Muscle of arm (tissue), 12 donors: Measurements from ENCODE around the gene LMAN1L. TPM values are rescaled to one million over a fixed set of nuclear protein-coding genes. Genes with fewer than 3 reads are reported as not detected.

ENCODE experiments used
- DNase-seq: peaks from one replicate; pipeline ENCODE4 v3.0.0-alpha.2; 2013
- polyA plus RNA-seq, 12 donors: library from polyadenylated mRNA; unstranded; fragments of 120-200 nt; gene quantifications; one replicate each; pipeline ENCODE4 v1.2.1, GENCODE V29; 2013; ENCODE audit not compliant: insufficient read length in 12 of 12

The LMAN1L gene
- polyA plus RNA-seq, 12 donors = 0.19 TPM; not detected in 11

DNA sequence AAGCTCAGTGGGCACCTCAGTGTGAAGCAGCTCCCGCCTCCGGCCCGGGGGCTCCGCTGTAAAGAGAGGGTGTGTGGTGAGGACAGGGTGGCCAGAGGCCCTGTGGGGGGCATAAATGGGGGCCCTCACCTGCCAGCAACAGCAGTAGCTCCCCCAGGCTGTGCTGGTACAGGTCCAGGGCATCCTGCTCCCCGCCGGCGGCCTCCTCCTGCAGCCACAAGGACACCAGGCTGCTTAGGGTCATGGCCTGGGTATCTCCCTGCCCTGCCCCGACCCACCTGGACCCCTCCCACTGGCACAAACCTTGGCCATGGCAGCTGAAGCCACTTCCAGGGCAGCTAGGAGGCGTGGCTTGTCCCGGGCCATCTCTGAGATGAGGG lies 25.5 kb downstream of the LMAN1L start:
- DNase-seq = no peak

DNA sequence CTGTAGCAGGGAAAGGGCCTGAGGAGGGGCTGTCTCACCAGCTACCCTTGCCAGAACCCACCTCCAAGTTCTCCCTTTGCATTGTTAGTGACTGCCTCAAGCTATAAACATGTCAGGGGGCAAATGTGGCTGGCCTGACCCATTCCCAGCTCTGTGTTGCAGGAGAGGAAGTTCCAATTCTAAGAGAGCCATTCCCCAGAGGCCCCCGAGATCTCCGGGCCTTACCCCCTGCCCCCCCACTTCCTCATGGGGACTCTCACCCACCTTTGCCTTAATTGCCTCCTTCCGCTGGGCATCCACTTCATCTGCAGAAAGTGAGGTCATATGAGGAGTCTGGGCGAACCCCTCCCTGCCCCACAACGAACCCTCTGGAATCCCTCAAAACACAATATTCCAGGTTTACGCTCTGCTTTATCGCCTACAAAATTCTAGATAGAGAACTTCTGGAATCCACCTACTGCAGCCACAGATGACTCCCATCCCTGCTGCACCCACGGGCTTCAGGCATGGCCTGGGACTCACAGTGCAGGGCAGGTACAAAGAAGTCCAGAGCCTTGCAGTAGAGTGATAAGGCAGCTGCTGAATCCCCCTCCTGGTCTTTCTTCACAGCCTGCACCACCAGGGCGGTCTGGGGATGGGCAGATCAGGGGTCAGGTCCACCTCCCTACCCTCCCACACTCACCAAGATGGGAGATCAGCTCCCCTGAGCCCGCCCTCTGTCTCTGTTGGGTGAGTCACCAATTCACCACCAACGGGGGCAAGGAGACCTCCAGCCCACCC lies 26.3 kb downstream of the LMAN1L start:
- no peak for DNase-seq

DNA sequence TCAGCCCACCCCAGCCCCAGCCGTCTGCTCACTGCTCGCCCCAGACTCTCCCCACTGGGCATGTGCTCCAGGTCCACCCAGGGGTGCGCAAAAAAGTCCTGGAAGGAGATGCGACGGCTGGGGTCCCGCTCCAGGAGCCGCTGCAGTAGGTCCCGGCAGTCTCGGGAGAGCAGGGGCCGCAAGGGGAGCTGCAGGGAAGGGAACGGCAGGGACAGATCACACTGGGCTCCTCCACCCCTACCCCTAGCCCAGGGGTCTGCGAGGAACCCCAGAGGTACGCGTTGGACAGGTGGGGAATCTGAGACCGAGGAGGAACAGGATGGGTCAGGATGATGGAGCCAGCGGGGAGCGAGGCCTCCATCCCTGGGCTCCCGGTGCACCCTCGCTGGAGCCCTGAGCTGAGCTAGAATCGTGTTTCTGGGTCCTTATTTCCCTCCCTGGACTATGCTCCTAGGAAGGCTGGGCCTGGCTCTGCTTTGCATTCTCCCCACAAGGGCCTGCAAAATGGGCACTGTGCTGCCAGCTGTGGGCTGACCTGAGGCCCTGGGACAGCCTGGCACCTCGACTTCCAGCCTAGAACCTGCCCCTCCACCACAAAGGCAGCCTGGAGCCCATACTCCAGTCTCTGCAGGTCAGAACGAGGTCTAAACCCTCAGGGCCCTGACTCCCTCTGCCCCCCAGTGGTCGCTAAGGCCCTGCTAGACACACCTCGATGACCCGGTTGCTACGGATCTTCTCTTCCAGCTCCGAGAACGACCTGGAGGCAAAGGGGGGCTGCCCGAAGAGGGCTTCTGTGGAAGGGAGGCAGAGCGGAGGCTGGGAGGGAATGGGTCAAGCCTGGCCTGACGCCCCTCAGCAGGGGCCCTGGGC lies 27.1 kb downstream of the LMAN1L start:
- DNase-seq = no peak

DNA sequence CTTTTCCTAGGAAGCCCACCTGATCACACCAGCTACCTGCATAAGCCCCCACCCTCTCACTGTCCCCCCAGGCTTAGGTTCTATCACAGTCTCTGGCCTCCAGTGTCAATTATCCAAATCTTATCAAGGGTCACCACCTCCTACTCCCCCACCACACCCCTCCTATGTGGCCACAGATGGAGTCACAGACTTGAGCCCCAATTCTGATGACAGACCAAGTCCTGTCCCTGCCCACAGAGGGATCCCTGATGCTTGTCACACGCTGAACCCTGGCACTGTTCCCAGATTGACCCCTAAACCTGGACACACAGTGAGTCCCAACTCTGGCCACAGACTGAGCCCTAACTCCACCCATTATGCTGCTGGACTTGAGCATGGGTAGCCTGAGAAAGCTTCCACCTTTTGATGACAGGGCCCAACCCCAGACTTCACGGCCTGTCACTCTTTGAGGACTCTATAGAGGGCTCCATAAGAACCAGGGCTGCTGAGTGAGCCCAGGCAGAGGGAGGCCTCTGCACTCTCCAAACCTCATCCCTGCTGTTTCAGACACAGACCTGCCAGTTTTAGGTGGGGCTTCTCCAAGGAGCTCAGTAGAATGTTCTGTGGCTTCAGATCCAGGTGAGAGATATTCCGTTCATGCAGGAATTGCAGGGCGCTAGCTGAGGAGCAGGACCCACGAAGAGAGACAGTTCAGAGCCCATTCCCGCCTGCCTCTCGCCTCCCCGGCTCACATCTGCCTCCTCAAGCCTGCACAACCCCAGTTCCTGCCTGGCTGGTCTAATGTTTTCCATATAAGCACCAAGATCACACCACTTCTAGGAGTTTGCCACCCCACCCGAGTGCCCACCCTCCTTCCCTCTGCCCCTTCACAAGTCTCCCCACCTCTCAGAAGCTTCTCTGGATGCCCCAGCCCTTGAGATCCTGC lies 28.5 kb downstream of the LMAN1L start:
- no peak for DNase-seq

DNA sequence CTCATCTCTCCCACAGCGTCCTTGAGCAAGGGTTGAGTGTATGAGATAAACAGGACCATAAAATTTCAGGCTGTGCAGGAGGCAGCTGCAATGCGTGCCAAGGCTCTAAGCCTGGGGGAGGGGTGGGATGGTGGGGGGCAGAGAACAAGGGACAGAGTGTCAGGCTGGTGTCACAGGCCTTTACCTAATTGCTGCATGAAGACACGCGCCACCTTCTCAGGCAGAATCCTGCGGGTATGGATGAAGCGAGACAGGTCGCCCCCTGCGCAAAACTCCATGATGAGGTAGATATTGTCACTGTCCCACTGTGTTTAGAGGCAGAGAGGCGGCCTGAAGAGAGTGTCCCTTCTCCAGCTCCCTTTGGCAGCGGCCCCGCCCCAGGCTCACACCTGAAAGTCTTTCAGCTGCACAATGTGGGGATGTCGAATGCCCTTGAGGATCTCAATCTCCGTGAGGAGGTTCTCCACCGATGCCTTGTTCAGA lies 29.3 kb downstream of the LMAN1L start:
- no peak for DNase-seq

DNA sequence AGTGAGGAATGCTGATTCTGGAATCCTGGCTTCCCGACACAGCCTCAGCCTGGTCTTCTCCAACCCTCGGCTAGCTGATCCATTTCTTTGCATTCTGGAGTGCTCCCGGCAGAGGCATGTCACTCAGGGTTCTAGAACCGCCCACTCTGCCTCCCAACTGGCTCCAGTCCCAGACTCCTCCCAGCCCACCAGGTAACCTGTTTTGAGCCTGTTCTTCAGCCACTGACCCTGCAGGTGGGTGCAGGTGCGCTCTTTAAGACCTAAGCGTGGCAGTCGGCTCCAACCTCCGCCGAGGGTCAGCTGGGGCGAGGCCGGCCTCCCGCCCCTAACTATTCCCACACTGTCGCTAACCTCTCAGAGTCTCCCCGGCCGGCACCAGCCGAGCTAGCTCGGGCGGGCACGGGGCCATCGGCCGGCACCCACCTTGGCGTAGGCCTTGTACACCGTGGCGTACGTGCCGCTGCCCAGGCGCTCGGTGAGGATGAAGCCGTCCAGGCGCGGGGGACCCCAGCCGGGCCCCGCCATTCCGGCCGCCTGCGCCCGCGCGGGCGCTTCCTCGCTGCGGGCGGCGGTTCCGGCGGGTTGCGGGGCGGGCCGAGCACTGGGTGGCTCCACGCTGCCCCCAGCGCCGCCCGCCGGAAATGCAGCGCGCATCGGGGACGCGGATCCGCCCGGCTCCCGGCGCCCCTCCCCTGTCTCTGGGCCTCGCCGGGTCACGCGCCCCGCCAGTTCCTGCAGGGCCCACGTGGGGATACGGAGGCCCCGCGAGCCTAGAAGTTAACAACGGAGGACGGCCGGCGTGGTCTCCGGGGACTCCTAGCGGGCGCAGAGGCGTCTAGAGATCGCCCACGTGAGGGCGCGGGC lies 30.2 kb downstream of the LMAN1L start, which contains the start of gene ULK3:
ULK3 (minus strand) TSS at position 576 of the 864 bp plus-strand sequence; CDS start at position 525, 51 bp downstream.
- peak; percentile 87 for DNase-seq

DNA sequence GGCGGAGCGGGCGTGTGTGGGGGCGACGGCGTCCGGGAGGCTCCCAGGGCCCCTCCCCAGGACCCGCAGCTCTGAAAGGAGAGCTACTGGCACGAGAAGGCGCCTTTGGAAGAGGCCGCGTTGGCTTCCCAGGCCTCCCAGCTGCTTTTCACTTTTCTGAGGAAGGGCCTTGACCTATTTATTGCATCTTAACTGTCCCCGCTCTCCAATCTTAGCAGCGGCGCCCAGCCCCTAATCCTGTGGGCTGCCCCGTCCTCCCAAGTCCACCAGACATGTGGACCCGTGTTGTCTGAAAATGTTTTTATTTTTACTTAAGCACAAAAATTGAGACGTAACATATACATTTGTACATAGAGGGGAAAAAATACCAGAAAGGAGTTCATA lies 30.8 kb downstream of the LMAN1L start:
- DNase-seq = no peak

DNA sequence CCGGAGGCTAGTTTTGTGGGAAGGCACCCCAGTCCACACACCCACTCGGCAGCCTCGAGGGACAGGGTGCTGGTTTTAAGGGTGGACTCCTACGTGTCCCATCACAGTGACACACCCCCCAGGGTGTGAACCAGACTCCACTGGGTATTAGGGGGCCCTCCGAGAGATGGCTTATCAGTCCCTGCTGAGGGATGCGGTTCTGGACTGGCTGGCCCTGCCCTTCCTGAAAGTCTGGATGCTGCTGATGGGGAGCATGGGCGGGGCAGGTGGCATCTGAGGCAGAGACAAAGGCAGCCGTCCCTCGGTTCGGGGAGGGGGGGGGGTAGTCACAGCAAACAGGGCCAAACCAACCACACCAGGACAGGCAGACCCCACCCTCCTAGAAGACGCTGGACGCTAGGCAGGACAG lies 31.3 kb downstream of the LMAN1L start:
- no peak for DNase-seq

DNA sequence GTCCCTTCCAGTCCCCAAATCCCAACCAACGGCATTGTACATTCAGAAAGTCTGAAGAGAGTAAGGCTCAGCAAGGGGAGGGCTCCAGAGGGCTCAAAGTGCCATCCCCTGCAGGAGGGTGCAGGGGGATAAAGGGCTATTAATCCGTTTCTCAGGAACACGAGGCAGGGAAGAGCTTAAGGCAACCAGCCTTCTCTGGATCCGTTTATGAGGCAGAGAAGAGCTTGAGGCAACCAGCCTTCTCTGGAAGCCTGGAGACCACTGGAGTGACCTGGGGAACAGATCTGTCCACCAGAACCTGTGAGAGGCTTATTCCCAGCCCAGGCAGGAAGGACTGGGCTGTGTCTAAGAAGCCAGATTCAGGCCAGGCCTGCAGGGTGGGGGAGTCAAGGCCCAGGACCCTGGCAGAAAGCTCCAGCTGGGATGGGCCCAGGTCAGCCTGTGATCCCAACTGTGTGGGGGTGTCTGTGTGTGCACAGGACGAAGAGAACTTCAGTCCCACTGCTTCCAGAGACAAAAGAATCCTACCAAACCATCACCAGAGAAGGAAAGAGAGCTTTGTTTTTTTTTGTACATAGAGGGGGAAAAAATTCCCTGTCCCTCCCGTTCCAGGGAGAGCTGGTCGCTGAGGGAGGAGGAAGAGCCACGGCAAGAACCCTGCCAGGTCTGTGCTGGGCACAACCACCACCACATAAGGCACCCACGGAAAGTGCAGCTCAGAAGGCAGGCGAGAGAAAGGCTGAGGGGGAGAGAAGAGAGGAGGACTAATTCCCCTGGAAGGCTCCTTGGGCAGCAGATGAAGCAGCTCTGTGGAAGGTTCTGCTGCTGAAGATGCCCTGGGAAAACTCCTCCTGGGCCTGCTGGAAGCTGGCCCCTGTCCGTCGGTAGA lies 31.9 kb downstream of the LMAN1L start:
- DNase-seq = no peak

DNA sequence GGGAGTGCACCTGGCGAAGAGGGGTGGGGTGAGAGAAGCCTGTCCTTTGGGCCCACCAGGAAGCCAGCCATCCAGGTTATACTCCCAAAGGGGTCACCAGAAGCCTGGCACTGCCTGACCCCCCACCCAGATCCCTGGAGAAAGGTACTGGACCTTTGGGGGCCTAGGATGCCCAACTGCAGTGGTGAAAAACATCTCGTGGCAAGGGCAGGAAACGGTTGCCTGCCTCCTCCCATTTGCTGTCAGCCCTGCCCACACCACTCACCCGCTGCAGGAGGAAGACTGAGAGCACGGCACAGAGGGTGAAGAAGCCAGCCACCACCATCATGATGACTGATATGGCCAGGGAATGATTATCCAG lies 32.6 kb downstream of the LMAN1L start:
- DNase-seq = no peak

DNA sequence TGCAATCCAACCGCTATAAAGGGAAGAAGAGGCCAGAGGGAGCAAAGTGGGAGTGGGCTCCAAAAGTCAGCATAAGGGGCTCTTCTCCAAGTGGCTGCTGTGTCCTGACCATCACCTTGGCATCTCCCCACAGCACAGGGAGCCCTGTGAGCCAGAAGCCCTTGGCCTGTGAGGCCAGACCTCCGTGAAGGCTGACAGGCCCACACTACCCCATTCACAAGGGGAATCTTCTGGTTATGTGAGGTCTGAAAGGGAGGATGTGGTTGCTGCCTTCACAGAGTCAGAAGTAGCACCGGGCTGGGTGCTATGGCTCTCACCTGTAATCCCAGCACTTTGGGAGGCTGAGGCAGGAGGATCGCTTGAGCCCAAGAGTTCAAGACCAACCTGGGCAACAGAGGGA lies 32.9 kb downstream of the LMAN1L start:
- no peak for DNase-seq

DNA sequence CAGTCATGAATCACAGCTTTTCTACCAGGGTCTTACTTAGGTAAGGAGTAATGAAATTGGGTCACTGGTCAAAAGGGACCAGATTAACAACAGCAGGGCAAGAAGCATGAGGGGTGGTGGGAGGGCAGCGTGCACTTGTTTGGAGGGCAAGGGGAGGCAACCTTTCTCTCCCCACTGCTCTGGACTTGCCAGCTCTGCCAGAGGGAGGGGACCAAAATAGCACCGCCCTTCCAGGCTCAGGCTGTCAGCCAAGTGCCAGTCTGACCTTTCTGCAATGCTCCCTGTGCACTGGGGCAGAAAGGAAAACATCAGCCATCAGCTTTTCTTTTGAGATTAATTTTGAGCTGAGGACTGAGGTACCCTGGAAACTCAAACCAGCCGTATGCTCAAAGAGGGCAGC lies 34.8 kb downstream of the LMAN1L start:
- no peak for DNase-seq

DNA sequence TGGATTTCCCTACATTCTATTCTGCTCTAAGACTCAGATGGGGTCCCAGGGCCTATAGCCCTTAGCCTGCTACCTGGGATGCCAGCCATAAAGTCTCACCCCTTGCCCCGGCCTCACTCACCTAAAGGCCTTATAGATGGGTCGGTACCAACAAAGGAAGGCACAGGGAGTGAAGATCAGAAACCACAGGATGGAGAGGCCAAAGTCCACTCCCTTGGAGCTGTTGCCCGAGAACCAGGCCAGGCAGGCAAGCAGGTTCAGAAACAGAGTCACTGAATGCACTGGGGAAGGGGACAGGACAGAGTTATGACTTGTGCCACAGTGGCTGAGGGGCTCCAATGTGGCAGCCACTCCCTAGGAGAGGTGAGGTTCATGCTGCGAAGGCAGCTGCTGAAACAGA lies 37.8 kb downstream of the LMAN1L start:
- DNase-seq = no peak

DNA sequence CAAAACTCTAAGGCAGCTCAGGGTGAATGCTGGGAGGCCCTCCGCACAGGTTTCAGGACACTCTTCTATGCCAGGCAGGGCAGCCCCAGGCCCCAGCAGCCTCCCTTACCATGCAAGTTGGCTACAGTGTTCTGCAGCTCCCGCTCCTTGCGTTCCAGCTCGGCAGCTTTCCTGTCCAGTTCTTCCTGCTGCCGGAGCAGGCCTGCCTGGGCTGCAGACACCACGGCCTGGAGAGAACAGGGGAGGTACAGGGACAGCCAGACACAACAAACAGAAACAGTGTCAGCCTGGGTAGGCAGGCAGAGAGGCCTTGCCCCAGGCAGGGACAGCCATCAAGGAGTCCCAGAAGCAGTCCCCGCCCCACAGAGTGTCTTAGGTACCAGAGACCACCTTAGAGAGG lies 39.3 kb downstream of the LMAN1L start:
- no peak for DNase-seq

DNA sequence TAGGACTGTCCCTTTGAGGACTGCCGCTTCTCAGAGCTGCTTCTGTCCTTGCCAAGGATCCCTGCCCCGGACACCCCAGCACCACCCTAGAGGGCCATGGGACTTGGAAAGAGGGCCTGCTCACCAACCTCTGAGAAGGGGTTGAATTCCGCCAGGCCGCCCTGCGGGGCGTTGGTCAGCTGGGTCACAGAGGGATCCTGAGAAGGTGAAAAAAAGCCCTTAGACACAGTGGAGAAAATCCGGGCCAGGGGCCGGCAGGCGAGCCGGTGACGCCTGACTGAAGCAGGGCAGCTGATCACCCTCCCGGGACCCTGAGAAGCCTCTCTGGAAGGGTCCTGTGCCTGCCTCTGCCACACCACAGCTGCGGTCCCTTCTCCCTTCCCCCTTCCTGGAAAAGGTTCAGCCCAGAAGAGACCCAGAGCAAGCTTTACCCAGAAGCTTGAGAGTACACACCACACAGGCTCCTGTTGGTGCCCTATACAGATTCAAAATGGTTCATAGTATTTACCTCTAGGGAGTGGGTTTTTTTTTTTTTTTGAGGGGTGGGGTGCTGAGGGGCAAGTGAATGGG lies 41.9 kb downstream of the LMAN1L start:
- DNase-seq = no peak

DNA sequence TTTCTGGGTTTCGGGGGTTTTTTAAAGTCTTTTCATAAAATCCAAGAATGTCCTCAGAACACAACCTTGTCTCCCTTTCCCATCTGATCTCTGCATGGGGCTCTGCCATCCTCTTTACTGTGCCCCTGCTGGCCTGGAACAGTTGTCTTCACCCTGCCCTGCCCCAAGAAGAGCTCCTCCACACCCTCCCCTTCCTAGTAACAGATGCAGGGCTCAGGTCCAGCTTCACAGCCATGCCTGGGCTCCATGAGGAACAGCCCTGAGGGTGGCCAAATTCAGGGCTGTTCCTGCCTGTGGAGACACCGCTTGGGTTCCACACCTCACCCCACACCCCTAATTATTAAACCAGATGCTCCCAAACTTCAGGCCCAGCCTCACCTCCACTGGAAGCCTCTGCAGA lies 43.2 kb downstream of the LMAN1L start:
- DNase-seq = no peak

DNA sequence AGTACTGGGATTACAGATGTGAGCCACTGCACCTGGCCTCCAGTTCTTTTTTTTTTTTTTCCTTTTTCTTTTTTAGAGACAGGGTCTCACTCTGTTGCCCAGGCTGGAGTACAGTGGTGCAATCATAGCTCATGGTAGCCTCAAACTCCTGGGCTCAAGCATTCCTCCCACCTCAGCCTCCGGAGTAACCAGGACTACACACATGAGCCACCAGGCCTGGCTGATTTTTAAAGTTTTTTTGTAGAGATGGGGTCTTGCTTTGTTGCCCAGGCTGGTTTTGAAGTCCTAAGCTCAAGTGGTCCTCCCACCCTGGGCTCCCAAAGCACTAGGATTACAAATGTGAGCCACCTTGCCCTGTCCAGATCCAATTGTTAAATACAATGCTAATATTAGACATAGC lies 43.9 kb downstream of the LMAN1L start:
- DNase-seq = no peak

DNA sequence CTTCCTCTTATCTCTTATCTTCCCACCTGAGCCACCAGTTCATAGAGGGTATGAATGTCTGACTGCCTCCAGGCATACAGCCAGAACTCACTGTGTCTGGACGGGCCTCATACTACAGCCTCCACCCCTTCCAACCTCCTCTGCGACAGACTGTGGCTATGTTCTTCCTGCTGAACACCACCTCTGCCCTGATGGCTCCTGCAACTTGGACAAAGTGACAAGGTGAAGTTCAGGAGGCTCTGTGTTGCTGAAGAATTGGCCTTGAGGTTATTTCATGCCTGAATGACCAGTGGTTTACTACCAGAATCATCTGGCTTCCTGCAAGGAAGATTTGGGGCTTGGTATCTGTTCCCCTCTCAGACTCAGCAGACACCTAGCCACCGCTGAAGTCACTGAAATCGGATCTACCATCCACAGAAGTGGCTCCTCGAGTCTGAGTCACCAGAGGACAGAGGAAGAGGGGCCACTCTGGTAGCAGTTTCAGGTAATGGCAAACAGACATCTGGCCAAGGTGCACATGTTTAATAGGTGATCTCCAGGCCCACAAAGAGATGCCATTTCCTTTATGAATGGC lies 44.5 kb downstream of the LMAN1L start:
- no peak for DNase-seq
